AG09319 (cell line): ENCODE results near the gene PPIL1.

Source experiments
- DNase-seq: peaks from one replicate; pipeline ENCODE4 v3.0.0-alpha.2; 2010; ENCODE audit warnings: low read depth; ENCODE audit errors: extremely low read depth
- CTCF ChIP-seq: IDR thresholded peaks from 2 replicates; pipeline ENCODE4 v1.5.1; 2011; ENCODE audit warnings: low read depth, mild to moderate bottlenecking, inconsistent platforms, low read length, moderate library complexity

Gene PPIL1

GRCh38 chr6:36829919-36830544 is 44.6 kb downstream of the PPIL1 start:
- TF ChIP-seq CTCF = no peak
- DNase-seq = no peak

- TF ChIP-seq CTCF = no peak
- no peak for DNase-seq
Observed at GRCh38 chr6:36827261-36828079, 47.1 kb downstream of the PPIL1 start.

GRCh38 chr6:36826520-36827227 is 47.9 kb downstream of the PPIL1 start:
- TF ChIP-seq CTCF = no peak
- DNase-seq = no peak

GRCh38 chr6:36825994-36826393 is 48.6 kb downstream of the PPIL1 start:
- TF ChIP-seq CTCF = no peak
- no peak for DNase-seq

GRCh38 chr6:36825452-36825851 is 49.2 kb downstream of the PPIL1 start:
- DNase-seq = no peak
- no peak for TF ChIP-seq CTCF

- no peak for DNase-seq
- no peak for TF ChIP-seq CTCF
Observed at GRCh38 chr6:36824253-36824652, 50.4 kb downstream of the PPIL1 start.
